IMR-90 (cell line): ENCODE measurements around the gene CCNB2. TPM values are rescaled to one million over a fixed set of nuclear protein-coding genes. Genes with fewer than 3 reads are reported as not detected.

ENCODE experiments used
- ATAC-seq: fragments of 200-7000 bp; cut with Tn5 transposase; 2 replicates; pipeline ENCODE4 v1.9.1; 2020; ENCODE audit warnings: low read depth, mild to moderate bottlenecking, moderate library complexity
- BruUV-seq: library from RNA; stranded (reverse); fragments of 400-500 nt; replicated peaks from 2 replicates; lab custom pipeline; 2021; lab: Mats Ljungman, UMichigan
- CTCF ChIA-PET: fragments of 300-600 bp; formaldehyde crosslinking; extraction: SDS; loops from one replicate; lab custom pipeline; 2021; ENCODE audit warnings: antibody characterized with exemption; lab: Yijun Ruan, JAX
- POLR2A ChIA-PET: fragments of 300-600 bp; sonication (Branson Sonifier 250); formaldehyde crosslinking; loops from one replicate; lab custom pipeline; 2022; ENCODE audit warnings: antibody characterized with exemption; ENCODE audit not compliant: unreplicated experiment; lab: Charles Lee
- DNase-seq: peaks from one replicate; pipeline ENCODE4 v3.0.0; 2013
- H2AFZ ChIP-seq: replicated peaks from 2 replicates; pipeline ENCODE3; 2013; ENCODE audit warnings: low read length, mild to moderate bottlenecking; ENCODE audit not compliant: poor library complexity
- H2AK5ac ChIP-seq: 2 replicates; pipeline ENCODE4 v1.6.1; 2013; ENCODE audit warnings: low read depth, low read length, inconsistent platforms
- H2AK9ac ChIP-seq: replicated peaks from 2 replicates; pipeline ENCODE3; 2013; ENCODE audit warnings: mild to moderate bottlenecking, low read depth, low read length, moderate library complexity; ENCODE audit not compliant: poor library complexity
- H2BK120ac ChIP-seq: 2 replicates; pipeline ENCODE4 v1.6.1; 2013; ENCODE audit warnings: low read depth, low read length, inconsistent platforms
- H2BK15ac ChIP-seq: 3 replicates; pipeline ENCODE4 v1.6.1; 2013; ENCODE audit warnings: low read depth, low read length, inconsistent platforms
- H2BK20ac ChIP-seq: 2 replicates; pipeline ENCODE4 v1.6.1; 2013; ENCODE audit warnings: low read depth, mild to moderate bottlenecking, inconsistent platforms, low read length, moderate library complexity
- H2BK5ac ChIP-seq: 2 replicates; pipeline ENCODE4 v1.6.1; 2013; ENCODE audit warnings: mild to moderate bottlenecking, low read depth, low read length, inconsistent platforms; ENCODE audit not compliant: poor library complexity, severe bottlenecking
- H3K14ac ChIP-seq: replicated peaks from 2 replicates; pipeline ENCODE4 v1.6.1; 2013; ENCODE audit warnings: low read depth, low read length, inconsistent platforms
- H3K18ac ChIP-seq: 2 replicates; pipeline ENCODE4 v1.6.1; 2013; ENCODE audit warnings: low read depth, low read length, control low read depth
- H3K23ac ChIP-seq: 2 replicates; pipeline ENCODE4 v1.6.1; 2013; ENCODE audit warnings: low read depth, low read length, inconsistent platforms
- H3K27ac ChIP-seq: 2 replicates; pipeline ENCODE4 v1.5.1; 2013; ENCODE audit warnings: mild to moderate bottlenecking, control low read depth, low read length; ENCODE audit not compliant: insufficient read depth
- H3K27me3 ChIP-seq: 2 replicates; pipeline ENCODE4 v1.6.1; 2013; ENCODE audit warnings: low read length; ENCODE audit not compliant: control insufficient read depth, insufficient read depth
- H3K36me3 ChIP-seq: 2 replicates; pipeline ENCODE4 v1.6.1; 2013; ENCODE audit warnings: low read length, mixed read lengths; ENCODE audit not compliant: control insufficient read depth, insufficient read depth
- H3K4ac ChIP-seq: 2 replicates; pipeline ENCODE4 v1.6.1; 2013; ENCODE audit warnings: low read depth, low read length, inconsistent platforms
- H3K4me1 ChIP-seq: 2 replicates; pipeline ENCODE4 v1.6.1; 2013; ENCODE audit warnings: low read length, mixed read lengths; ENCODE audit not compliant: control insufficient read depth, insufficient read depth
- H3K4me2 ChIP-seq: 2 replicates; pipeline ENCODE4 v1.6.1; 2013; ENCODE audit warnings: low read depth, mild to moderate bottlenecking, control low read depth, low read length, moderate library complexity
- H3K4me3 ChIP-seq: 2 replicates; pipeline ENCODE4 v1.5.1; 2013; ENCODE audit warnings: low read depth, mild to moderate bottlenecking, control low read depth, low read length, moderate library complexity; ENCODE audit not compliant: insufficient read depth
- H3K56ac ChIP-seq: 2 replicates; pipeline ENCODE4 v1.6.1; 2013; ENCODE audit warnings: low read length, inconsistent platforms; ENCODE audit not compliant: insufficient read depth; ENCODE audit errors: extremely low read depth
- H3K79me1 ChIP-seq, 2 experiments: 2 replicates each; pipeline ENCODE4 v1.6.1; 2013; ENCODE audit warnings: low read length in 2 of 2, inconsistent platforms in 1 of 2, low read depth in 1 of 2
- H3K9ac ChIP-seq: 2 replicates; pipeline ENCODE4 v1.6.1; 2013; ENCODE audit warnings: low read depth, low read length, control low read depth
- H3K9me1 ChIP-seq: 2 replicates; pipeline ENCODE4 v1.6.1; 2013; ENCODE audit warnings: low read length, inconsistent platforms; ENCODE audit not compliant: insufficient read depth
- H3K9me3 ChIP-seq: 2 replicates; pipeline ENCODE4 v1.6.1; 2013; ENCODE audit warnings: low read length; ENCODE audit not compliant: control insufficient read depth, insufficient read depth
- H4K20me1 ChIP-seq: 2 replicates; pipeline ENCODE4 v1.6.1; 2013; ENCODE audit warnings: low read length, inconsistent platforms; ENCODE audit not compliant: insufficient read depth
- H4K5ac ChIP-seq: 2 replicates; pipeline ENCODE4 v1.6.1; 2013; ENCODE audit warnings: mild to moderate bottlenecking, low read depth, low read length, control low read depth
- H4K8ac ChIP-seq, 2 experiments: 2 replicates each; pipeline ENCODE4 v1.6.1; 2013; ENCODE audit warnings: low read depth in 2 of 2, low read length in 2 of 2, control low read depth in 1 of 2, inconsistent platforms in 1 of 2
- H4K91ac ChIP-seq: 2 replicates; pipeline ENCODE4 v1.6.1; 2013; ENCODE audit warnings: low read depth, low read length, inconsistent platforms; ENCODE audit not compliant: insufficient read depth
- CTCF ChIP-seq: conservative IDR thresholded peaks from 2 replicates; pipeline ENCODE4 v1.5.1; 2012; ENCODE audit warnings: mild to moderate bottlenecking, low read depth, low read length, improper control_type of control experiment
- ELK1 ChIP-seq: fragments of 150-350 bp; IDR thresholded peaks from 2 replicates; pipeline ENCODE4 v1.6.1; 2016; ENCODE audit warnings: low read depth, mild to moderate bottlenecking, low read length, moderate library complexity, borderline replicate concordance
- MAZ ChIP-seq: IDR thresholded peaks from 2 replicates; pipeline ENCODE4 v1.6.1; 2012; ENCODE audit warnings: low read depth, mild to moderate bottlenecking, low read length, improper control_type of control experiment, moderate library complexity, borderline replicate concordance
- NFE2L2 ChIP-seq: fragments of 150-350 bp; IDR thresholded peaks from 2 replicates; pipeline ENCODE4 v1.6.1; 2016; ENCODE audit warnings: low read depth, mild to moderate bottlenecking, low read length
- WGBS, 2 experiments: methylation state at CpG; one replicate each; pipeline versions ENCODE4 v1.1.5 to v1.1.7; 2013; ENCODE audit warnings: missing lambda C conversion rate in 2 of 2; ENCODE audit not compliant: insufficient read length in 1 of 2; ENCODE audit errors: extremely low coverage in 2 of 2; 5-methylcytosine and 5-hydroxymethylcytosine counted together
- dilution Hi-C: fragments of 300-500 bp; cut with HindIII; formaldehyde crosslinking; loops from one replicate; pipeline ENCODE4 v1.14.3; 2018; ENCODE audit warnings: low sequenced_read_pairs; ENCODE audit not compliant: unreplicated experiment
- in situ Hi-C: fragments of 300-500 bp; cut with MboI; formaldehyde crosslinking; loops from 3 replicates; pipeline ENCODE4 v1.14.3; 2019; ENCODE audit warnings: low sequenced_read_pairs, inconsistent platforms, mixed read lengths
- intact Hi-C: fragments of 100-400 bp; cut with micrococcal nuclease; formaldehyde crosslinking; loops from 2 replicates; pipeline ENCODE4 v1.10.0; 2022
- polyA plus RNA-seq, 3 experiments: library from polyadenylated mRNA; depleted of rRNA; stranded (reverse); fragments of >200 nt; gene quantifications; 2 replicates each; pipeline ENCODE4 v1.2.3, GENCODE V29; 2012; ENCODE audit warnings: low replicate concordance in 1 of 3
- total RNA-seq: library from RNA; depleted of rRNA; stranded (reverse); fragments of >200 nt; gene quantifications from 2 replicates; pipeline ENCODE4 v1.2.3, GENCODE V29; 2012

The CCNB2 gene
- total and polyA plus RNA-seq, 2 of the 4 experiments (the other 2 are of a cell fraction), result 52.5 to 54.6 TPM

GRCh38 chr15:59159210-59159609, 54.3 kb downstream of the CCNB2 start:
- no peak overlapping the region for H3K23ac ChIP-seq
- no peak overlapping the region for H3K9ac ChIP-seq
- ATAC-seq (no peak), DNase-seq (no peak)
- H2BK20ac ChIP-seq, result no peak overlapping the region
- no peak overlapping the region for H3K18ac ChIP-seq
- in situ Hi-C loops, result no loop called here
- no peak overlapping the region for H4K8ac ChIP-seq
- H2AFZ ChIP-seq, result no peak overlapping the region
- H3K79me1 ChIP-seq, result no peaks in the 10 kb centered on the region
- H3K4me3 ChIP-seq, result no peak overlapping the region
- H3K27ac ChIP-seq, result no peak overlapping the region
- H2AK9ac ChIP-seq, result no peak overlapping the region
- WGBS, 2 experiments, result no CpG with 5 or more reads among the region's 9 CpGs
- no peaks in the 10 kb centered on the region for H3K9me3 ChIP-seq
- dilution Hi-C loops, result no loop called here
- H3K4me2 ChIP-seq, result no peak overlapping the region
- intact Hi-C loops, result no loop called here
- TF ChIP-seq MAZ (no peak), ELK1 (no peak), CTCF (no peak), NFE2L2 (no peak)
- H2AK5ac ChIP-seq, result no peak overlapping the region
- H3K4ac ChIP-seq, result no peak overlapping the region
- ChIA-PET POLR2A (no interaction called here), CTCF (no interaction called here)
- no peaks in the 10 kb centered on the region for H3K4me1 ChIP-seq
- no peak overlapping the region for H4K5ac ChIP-seq
- H2BK120ac ChIP-seq, result no peak overlapping the region
- BruUV-seq, result no TSS peak
- H3K27me3 ChIP-seq, result no peaks in the 10 kb centered on the region
- H2BK5ac ChIP-seq, result no peak overlapping the region
- H3K56ac ChIP-seq, result no peak overlapping the region
- H2BK15ac ChIP-seq, result no peak overlapping the region
- H3K36me3 ChIP-seq, result peaks cover 26% of the 10 kb centered on the region
- no peaks in the 10 kb centered on the region for H4K20me1 ChIP-seq
- H3K9me1 ChIP-seq, result 0 out of 2 replicates have a peak, but pooled peaks cover 2% of the 10 kb centered on the region
- no peak overlapping the region for H3K14ac ChIP-seq
- H4K91ac ChIP-seq, result no peak overlapping the region
